Measurements from ENCODE around the gene FANCE. TPM values are rescaled to one million over a fixed set of nuclear protein-coding genes. Genes with fewer than 3 reads are reported as not detected.

FANCE gene
- total RNA-seq, 1 experiment from 2014 or later: 16.1 TPM

DNA sequence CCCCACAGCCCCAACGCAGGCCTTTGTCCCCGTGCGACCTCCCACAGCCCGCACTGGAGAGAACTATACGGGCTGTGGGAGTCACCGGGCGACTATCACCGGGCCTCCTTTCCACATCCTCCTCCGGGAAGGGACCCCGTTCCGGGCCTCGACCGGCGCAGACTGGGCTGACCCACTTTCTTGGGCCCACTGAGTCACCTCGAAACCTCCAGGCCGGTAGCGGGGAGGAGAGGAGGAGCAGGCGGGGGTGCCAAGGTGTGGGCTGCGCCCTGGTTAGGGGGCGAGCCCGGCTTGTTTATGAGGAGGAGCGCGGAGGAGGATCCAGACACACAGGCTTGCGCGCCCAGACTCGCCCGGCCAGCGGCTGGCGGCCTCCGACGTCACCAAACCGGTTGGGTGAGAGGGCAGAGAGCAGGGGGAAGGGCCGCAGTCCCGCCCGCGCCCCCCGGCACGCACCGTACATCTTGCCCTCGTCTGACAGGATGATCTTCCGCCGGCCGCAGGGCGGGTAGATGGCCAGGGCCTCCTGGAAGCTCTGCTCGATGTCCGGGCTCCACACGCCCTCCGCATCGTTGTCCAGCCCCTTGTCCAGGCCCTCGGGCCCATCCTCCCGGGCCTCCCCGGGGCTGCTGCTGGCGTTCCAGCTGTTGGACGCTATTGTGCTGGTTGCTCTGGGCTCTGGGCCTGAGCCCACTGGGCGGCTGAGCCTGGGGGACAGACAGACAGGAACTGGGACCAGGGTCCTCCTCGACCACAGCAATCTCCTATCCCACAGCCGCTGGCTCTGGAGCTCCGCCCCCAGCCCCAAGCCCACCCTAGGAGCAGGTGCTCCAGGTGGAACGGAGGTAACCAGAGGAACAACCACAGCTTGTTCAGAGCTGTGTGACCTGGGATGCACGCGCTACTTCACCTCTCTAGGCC is 34.1 kb downstream of the FANCE start:
- Histone ChIP-seq H3K4me2 (ENCODE audit: low read length) (peak overlapping the region; percentile 84), H3K9ac (ENCODE audit: low read length) (peak overlapping the region; percentile 75), H3K27me3 (ENCODE audit: insufficient read depth, low read length) (no peaks in the 10 kb centered on the region), H2AFZ (ENCODE audit: low read depth, low read length, poor library complexity, severe bottlenecking) (no peak overlapping the region), H3K79me2 (ENCODE audit: insufficient read depth, low read length) (peaks cover 39% of the 10 kb centered on the region), H3K9me3 (ENCODE audit: control insufficient read depth in 1 of 2, insufficient read depth in 1 of 2, low read depth in 1 of 2, low read length in 2 of 2) (no peaks in the 10 kb centered on the region), H3K4me1 (ENCODE audit: control insufficient read depth in 1 of 2, insufficient read depth in 2 of 2, low read length in 2 of 2) (peaks cover 54 to 83% of the 10 kb centered on the region in 2 experiments), H3K27ac (ENCODE audit: low read depth, low read length) (peak overlapping the region; percentile 97), H3K36me3 (ENCODE audit: control insufficient read depth in 1 of 2, insufficient read depth in 2 of 2, low read length in 2 of 2) (no peaks in the 10 kb centered on the region), H3K9me2 (ENCODE audit: insufficient read depth) (no peaks in the 10 kb centered on the region), H4K20me1 (ENCODE audit: insufficient read depth) (no peaks in the 10 kb centered on the region), H3K4me3 (replicated peaks in 1 of 2; ENCODE audit: low read depth in 1 of 2, low read length in 2 of 2) (peak overlapping the region; percentile 42 to 60)
- ChIA-PET RAD21 (ENCODE audit: low non-redundant PET in 1 of 2, low total read pairs in 2 of 2, uncharacterized antibody in 2 of 2, unreplicated experiment in 2 of 2) (interaction anchor here in 1 of 2 experiments (0.8 kb wide), 1 partner anchor 36 kb away, joined by 3 read pairs; no protein-coding TSS in a partner anchor), CTCF (interaction anchor here (0.6 to 1.7 kb wide), 3 partner anchors 10 to 250 kb away, joined by 4 read pairs; partner anchors contain the start of genes ARMC12 and TEAD3), POLR2A (interaction anchor here (0.6 to 8.1 kb wide), 4 partner anchors 8 to 1649 kb away, joined by 3 to 48 read pairs (median 6); partner anchors contain the start of gene TEAD3)
- TF ChIP-seq YY1 (IDR thresholded peaks at IDR 0.05; ENCODE audit: extremely low read depth, insufficient replicate concordance, low read depth, low read length): peak; percentile 22
- peak; percentile 68 for TF ChIP-seq ZFX (IDR thresholded peaks at IDR 0.05)
- peak; percentile 81 for TF ChIP-seq POLR2AphosphoS5 (IDR thresholded peaks at IDR 0.05; ENCODE audit: low read depth, low read length)
- TF ChIP-seq RAD21 (IDR thresholded peaks at IDR 0.05; ENCODE audit: low read depth): no peak
- BruUV-seq (replicated peaks): TSS peak; percentile 74
- ATAC-seq: peak; percentile 69
- no peak for DNase-seq (ENCODE audit: low read depth, low spot score)
- intact Hi-C loops (cut with micrococcal nuclease): no loop called here

GRCh38 chr6:35487658-35488516 is 35.7 kb downstream of the FANCE start:
- no peak overlapping the region for H2AFZ ChIP-seq (ENCODE audit: low read depth, low read length, poor library complexity, severe bottlenecking)
- ChIA-PET POLR2A (interaction anchor here (0.5 to 8.1 kb wide), 6 partner anchors 9 to 56 kb away, joined by 3 to 48 read pairs (median 4); partner anchors contain the start of gene TEAD3), CTCF (interaction anchor here (0.7 to 1.7 kb wide), 3 partner anchors 9 to 255 kb away, joined by 3 to 4 read pairs (median 4); partner anchors contain the start of genes ARMC12 and TEAD3), RAD21 (ENCODE audit: low non-redundant PET in 1 of 2, low total read pairs in 2 of 2, uncharacterized antibody in 2 of 2, unreplicated experiment in 2 of 2) (no interaction called here)
- ATAC-seq (0 out of 2 replicates have a peak, but pooled peaks have one; percentile 8), DNase-seq (ENCODE audit: low read depth, low spot score) (no peak)
- peak overlapping the region in 1 of 2 experiments; percentile 19; a peak in 2 of 4 replicates for H3K4me3 ChIP-seq (replicated peaks in 1 of 2; ENCODE audit: low read depth in 1 of 2, low read length in 2 of 2)
- H3K79me2 ChIP-seq (ENCODE audit: insufficient read depth, low read length): peaks cover 48% of the 10 kb centered on the region
- H3K4me1 ChIP-seq (ENCODE audit: control insufficient read depth in 1 of 2, insufficient read depth in 2 of 2, low read length in 2 of 2): peaks cover 70 to 98% of the 10 kb centered on the region in 2 experiments
- BruUV-seq (replicated peaks): no TSS peak
- no peaks in the 10 kb centered on the region for H3K27me3 ChIP-seq (ENCODE audit: insufficient read depth, low read length)
- no peaks in the 10 kb centered on the region for H3K36me3 ChIP-seq (ENCODE audit: control insufficient read depth in 1 of 2, insufficient read depth in 2 of 2, low read length in 2 of 2)
- peak overlapping the region; percentile 84 for H3K4me2 ChIP-seq (ENCODE audit: low read length)
- no peaks in the 10 kb centered on the region for H3K9me2 ChIP-seq (ENCODE audit: insufficient read depth)
- intact Hi-C loops (cut with micrococcal nuclease): no loop called here
- peak overlapping the region; percentile 97 for H3K27ac ChIP-seq (ENCODE audit: low read depth, low read length)
- peak overlapping the region; percentile 41 for H3K9ac ChIP-seq (ENCODE audit: low read length)
- H4K20me1 ChIP-seq (ENCODE audit: insufficient read depth): no peaks in the 10 kb centered on the region
- no peaks in the 10 kb centered on the region for H3K9me3 ChIP-seq (ENCODE audit: control insufficient read depth in 1 of 2, insufficient read depth in 1 of 2, low read depth in 1 of 2, low read length in 2 of 2)
- TF ChIP-seq SRF (IDR thresholded peaks at IDR 0.05; ENCODE audit: low read depth) (no peak), YY1 (IDR thresholded peaks at IDR 0.05; ENCODE audit: extremely low read depth, insufficient replicate concordance, low read depth, low read length) (no peak), EZH2phosphoT487 (IDR thresholded peaks at IDR 0.05; ENCODE audit: borderline replicate concordance) (no peak), SP1 (IDR thresholded peaks at IDR 0.05; ENCODE audit: low read depth) (no peak), CBX3 (IDR thresholded peaks at IDR 0.05; ENCODE audit: low read depth) (no peak), REST (IDR thresholded peaks at IDR 0.05; ENCODE audit: low read depth) (no peak), TCF7L2 (IDR thresholded peaks at IDR 0.05; ENCODE audit: borderline replicate concordance, extremely low read depth, insufficient read depth, insufficient read length) (no peak)
- TF ChIP-seq, protein P1, sequence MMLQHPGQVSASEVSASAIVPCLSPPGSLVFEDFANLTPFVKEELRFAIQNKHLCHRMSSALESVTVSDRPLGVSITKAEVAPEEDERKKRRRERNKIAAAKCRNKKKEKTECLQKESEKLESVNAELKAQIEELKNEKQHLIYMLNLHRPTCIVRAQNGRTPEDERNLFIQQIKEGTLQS (IDR thresholded peaks at IDR 0.05): no peak
- TF ChIP-seq, protein P2, sequence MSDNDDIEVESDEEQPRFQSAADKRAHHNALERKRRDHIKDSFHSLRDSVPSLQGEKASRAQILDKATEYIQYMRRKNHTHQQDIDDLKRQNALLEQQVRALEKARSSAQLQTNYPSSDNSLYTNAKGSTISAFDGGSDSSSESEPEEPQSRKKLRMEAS (IDR thresholded peaks at IDR 0.05): no peak

All from HCT116 (cell line).